G401 (cell line): ENCODE measurements around the gene C14orf119. TPM values are rescaled to one million over a fixed set of nuclear protein-coding genes. Genes with fewer than 3 reads are reported as not detected.

Experiments used
- DNase-seq: peaks from one replicate; pipeline ENCODE4 v3.0.0-alpha.2; 2015; ENCODE audit warnings: low spot score
- in situ Hi-C: cut with HindIII; loops from 2 replicates; pipeline ENCODE4 v1.10.0; 2016; ENCODE audit warnings: low sequenced_read_pairs, mixed read lengths
- total RNA-seq: library from RNA; depleted of rRNA; stranded (reverse); fragments of >200 nt; shearing (Covaris generic); gene quantifications from 2 replicates; pipeline ENCODE4 v1.2.3, GENCODE V29; 2014

C14orf119 gene
- total RNA-seq, 1 experiment from 2014 or later = 55.2 TPM

GRCh38 chr14:23119363-23120327, 24.3 kb downstream of the C14orf119 start:
- in situ Hi-C loops = no loop called here

GRCh38 chr14:23120541-23121251, 25.4 kb downstream of the C14orf119 start:
- in situ Hi-C loops = no loop called here
- peak; percentile 90 for DNase-seq

More at GRCh38 chr14:23119363-23120327, 24.3 kb downstream of the C14orf119 start:
- no peak for DNase-seq

GRCh38 chr14:23121361-23121771, 26.1 kb downstream of the C14orf119 start:
- DNase-seq = peak; percentile 14
- in situ Hi-C loops = no loop called here

DNA sequence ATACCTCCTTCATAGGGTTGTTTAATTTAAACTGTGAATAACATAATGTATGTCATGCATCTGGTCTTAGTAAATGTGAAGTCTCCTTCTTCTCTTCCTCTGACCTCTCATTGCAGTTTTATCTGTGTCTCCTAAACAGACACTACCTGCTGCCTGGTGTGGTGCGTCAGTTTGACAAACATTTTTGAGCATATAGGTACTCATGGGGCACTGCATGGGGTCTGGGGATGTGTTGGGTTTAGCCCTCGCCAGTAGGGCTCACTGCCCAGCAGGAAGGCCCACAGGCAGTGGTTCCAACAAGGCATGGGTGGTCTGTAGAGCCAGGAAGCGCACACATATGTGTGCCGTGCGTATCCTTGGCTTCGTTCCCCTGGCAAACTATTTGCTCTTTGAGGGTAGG, 26.8 kb downstream of the C14orf119 start:
- in situ Hi-C loops = no loop called here
- DNase-seq = no peak

DNA sequence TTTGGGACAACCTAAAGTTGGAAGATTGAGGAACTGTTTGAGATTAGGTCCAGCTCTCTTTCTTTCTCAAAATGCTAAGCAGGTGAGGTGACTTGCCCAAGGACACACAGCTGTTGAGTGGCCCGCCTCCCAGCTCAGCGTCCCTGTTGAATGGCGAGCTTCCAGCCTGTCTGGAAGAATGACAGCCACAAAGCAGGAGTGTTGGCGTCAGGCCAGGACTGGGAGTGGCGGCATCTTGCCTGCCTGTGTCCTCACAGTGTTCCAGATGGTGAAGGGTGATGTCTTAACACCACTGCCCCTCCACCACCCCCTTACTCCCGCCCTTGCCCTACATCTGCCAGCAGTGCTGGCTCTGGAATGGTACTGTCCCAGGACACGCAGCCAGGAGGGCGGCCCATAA, 28.1 kb downstream of the C14orf119 start:
- no peak for DNase-seq

DNA sequence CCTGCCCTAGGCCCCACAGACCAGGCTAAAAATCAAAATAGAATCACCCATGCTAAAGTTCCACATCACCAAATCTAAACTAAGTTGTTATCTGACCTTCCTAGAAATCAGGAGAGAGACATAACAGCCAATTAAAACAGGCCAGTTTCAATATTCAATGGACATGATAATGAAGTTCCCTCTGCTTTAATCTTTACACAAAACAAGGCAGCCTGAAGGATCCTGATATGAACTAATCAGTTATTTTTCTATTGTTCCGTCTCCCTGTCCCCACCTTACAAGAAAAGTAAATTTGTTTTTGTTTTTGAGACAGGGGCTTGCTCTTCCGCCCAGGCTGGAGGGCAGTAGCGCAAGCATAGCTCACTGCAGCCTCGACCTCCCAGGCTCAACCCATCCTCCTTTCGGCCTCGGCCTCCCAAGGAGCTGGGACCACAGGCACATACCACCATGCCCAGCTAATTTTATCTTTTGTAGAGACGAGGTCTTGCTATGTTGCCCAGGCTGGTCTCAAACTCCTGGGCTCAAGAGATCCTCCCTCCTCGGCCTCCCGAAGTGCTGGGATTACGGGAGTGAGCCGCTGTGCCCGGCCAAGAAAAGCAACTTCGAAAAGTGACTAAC, 29.1 kb downstream of the C14orf119 start:
- DNase-seq = no peak
- in situ Hi-C loops = no loop called here

More for the DNA sequence above, 28.1 kb downstream of the C14orf119 start:
- in situ Hi-C loops = no loop called here

GRCh38 chr14:23125011-23125410, 29.7 kb downstream of the C14orf119 start:
- DNase-seq = no peak
- in situ Hi-C loops = no loop called here

- no peak for DNase-seq
- in situ Hi-C loops = no loop called here
These were observed 30.7 kb downstream of the C14orf119 start for GRCh38 chr14:23125933-23126524.

DNA sequence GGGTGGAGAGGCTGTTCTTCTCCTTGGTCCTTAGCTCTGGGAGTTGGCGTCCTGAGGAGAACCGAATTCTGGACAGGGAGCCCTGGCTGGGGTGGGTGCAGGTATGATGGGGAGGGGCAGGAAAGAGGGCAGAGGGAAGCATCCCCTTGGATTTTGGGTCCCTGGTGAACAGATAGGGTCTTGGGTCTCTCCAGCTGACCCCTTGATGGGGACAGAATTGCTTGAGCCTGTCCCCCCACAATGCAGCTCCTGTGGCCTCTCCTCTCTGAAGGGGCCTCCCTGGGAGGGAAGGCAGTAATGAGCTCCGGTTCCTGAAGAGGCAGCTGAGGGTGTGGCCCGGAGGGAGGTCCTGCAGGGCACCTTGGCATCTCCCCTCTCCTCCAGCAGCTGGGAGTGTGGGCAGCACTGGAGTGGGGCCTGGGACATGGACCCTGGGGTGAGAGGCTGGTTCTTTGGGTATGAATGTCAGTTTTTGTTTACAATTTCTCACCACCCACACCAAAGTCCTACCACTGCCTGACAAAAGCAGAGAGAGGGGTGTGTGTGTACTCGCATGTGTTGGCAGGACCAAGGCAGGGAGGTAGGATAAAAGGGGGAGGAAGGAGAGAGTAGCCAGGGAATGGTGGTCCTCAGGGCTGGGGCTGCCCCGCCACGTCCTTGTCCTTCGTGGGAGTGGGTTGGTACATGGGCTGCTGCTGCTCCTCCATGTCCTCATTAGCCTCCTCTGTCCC, 31.4 kb downstream of the C14orf119 start:
- in situ Hi-C loops = no loop called here
- no peak for DNase-seq

DNA sequence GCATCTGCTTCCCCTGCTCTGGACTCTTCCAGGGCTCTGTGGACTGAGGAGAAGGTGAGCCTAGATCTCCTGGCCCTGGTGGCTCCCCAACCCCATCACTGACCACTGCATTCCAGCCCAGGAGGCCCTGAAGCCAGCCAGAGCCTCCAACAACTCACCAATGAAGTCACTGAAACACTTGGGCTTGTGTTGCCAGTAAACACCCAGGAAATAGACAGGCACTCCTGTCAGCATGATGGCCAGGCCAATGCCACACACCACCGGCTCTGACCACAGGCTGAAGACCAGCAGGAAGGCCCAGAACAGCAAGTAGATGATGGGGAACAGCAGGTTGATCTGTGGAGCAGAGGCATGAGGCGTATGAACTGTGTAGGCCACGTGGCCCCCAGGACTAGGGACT, 32.6 kb downstream of the C14orf119 start:
- in situ Hi-C loops = no loop called here
- no peak for DNase-seq

GRCh38 chr14:23128969-23129758, 33.9 kb downstream of the C14orf119 start:
- DNase-seq = no peak
- in situ Hi-C loops = no loop called here

- in situ Hi-C loops = no loop called here
- DNase-seq = no peak
These were observed 34.5 kb downstream of the C14orf119 start for GRCh38 chr14:23129759-23130316.

- in situ Hi-C loops = no loop called here
- no peak for DNase-seq
These were observed 35.6 kb downstream of the C14orf119 start for GRCh38 chr14:23130871-23131270.

DNA sequence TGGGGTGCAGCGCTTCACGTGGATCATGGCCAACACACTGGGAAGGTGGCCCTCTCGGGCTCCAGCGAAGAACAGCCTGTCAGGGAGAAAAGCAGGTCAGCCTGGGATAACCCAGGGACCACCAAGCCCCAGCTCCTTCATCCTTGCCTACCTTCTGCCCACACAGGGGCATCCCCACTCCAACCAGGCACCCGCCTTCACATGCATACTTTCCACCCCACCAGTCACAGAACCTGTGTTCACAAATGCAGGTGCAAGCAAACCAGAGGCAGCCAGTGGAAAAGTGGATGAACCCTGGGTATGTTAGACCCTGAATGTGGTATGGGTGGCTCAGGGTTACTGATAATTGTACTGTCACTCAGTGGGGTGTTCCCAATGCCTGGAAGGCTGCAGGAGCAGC, 36.2 kb downstream of the C14orf119 start:
- DNase-seq = no peak
- in situ Hi-C loops = no loop called here

- no peak for DNase-seq
- in situ Hi-C loops = no loop called here
These were observed 37.7 kb downstream of the C14orf119 start for GRCh38 chr14:23132970-23133369.

- no peak for DNase-seq
- in situ Hi-C loops = no loop called here
These were observed 41.3 kb downstream of the C14orf119 start for GRCh38 chr14:23136566-23137133.

DNA sequence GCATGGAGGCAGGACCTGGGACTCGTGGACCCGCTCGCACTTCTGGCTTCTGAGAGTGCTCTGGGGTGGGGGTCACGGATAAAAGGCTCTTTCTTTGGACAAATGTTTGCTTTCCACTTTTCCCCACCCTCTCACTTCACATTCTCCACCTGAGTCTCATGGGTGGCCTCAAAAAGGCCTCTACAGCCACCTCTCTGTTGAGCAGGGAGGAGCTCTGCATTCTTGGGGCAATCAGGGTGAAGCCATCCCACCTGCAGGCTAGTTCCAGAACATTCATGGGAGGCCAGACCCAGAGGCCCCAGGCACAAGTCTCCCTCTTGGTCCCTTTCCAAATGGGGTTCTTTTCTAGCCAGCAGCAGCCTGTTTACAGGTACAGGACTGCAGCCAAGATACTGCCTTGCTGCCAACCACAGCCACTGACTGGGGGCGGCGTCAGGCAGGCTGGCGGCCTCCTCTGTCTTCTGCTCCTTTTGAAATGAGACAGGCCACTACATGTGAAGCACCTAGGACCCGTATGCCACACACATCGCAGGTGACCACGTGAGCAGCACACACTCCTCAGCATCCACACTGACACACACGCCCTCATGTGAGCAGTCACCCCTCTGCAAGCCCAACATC, 42.0 kb downstream of the C14orf119 start:
- in situ Hi-C loops = no loop called here
- peak; percentile 63 for DNase-seq
